ENCODE measurements around the gene ZBTB42.

DNA sequence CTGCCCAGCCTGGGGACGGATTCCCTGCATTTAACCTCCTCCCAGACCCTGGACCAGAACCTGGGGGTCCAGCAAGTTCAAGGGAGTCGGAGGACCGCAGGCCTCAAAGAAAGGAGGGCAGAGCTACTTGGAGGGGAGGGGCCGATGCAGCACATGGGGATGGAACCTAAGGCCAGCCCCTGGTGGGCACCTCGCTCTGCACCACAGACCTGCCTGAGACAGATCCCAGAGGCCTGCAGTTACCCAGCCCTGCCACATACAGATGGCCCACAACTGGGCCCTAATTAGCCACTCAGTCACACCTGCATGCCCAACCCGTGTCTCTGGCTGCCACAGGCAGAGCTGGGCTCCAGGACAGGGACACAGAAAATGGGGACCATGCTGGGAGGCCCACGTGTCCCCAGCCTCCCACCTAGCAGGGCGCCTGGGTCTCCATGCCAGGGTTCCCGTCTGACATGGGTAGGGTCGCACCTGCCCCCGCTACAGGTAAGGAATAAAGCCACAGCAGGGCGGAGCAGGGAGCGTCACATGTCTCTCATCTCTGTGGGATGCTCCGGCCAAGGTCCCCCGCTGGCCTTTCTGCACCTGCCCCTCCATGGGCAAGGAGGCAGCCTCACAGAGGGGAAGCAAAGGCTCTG is 22.1 kb upstream of the ZBTB42 start:
- TF ChIP-seq, protein P1, sequence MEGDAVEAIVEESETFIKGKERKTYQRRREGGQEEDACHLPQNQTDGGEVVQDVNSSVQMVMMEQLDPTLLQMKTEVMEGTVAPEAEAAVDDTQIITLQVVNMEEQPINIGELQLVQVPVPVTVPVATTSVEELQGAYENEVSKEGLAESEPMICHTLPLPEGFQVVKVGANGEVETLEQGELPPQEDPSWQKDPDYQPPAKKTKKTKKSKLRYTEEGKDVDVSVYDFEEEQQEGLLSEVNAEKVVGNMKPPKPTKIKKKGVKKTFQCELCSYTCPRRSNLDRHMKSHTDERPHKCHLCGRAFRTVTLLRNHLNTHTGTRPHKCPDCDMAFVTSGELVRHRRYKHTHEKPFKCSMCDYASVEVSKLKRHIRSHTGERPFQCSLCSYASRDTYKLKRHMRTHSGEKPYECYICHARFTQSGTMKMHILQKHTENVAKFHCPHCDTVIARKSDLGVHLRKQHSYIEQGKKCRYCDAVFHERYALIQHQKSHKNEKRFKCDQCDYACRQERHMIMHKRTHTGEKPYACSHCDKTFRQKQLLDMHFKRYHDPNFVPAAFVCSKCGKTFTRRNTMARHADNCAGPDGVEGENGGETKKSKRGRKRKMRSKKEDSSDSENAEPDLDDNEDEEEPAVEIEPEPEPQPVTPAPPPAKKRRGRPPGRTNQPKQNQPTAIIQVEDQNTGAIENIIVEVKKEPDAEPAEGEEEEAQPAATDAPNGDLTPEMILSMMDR (conservative IDR thresholded peaks at IDR 0.05), result no peak
- TF ChIP-seq EZH2 (IDR thresholded peaks at IDR 0.05; ENCODE audit: low read depth), result no peak

Data from PC-9 (cell line).